22Rv1 (cell line): ENCODE measurements around the gene ANXA3.
"Not testable (repeated sequence)": the region's sequence is repeated elsewhere in the genome, so short reads cannot be mapped to it uniquely, and the experiment has no call there.

Experiments used
- H3K27ac ChIP-seq: fragments of 450-650 bp; 2 replicates; pipeline ENCODE4 v1.5.1; 2017
- CTCF ChIP-seq: fragments of 450-650 bp; IDR thresholded peaks from 2 replicates; pipeline ENCODE4 v1.5.1; 2017; ENCODE audit warnings: mild to moderate bottlenecking
- ZFX ChIP-seq: fragments of 450-650 bp; IDR thresholded peaks from 2 replicates; pipeline ENCODE4 v1.6.1; 2017; ENCODE audit warnings: antibody characterized with exemption, borderline replicate concordance

ANXA3 gene

GRCh38 chr4:78581618-78582017 is 30.0 kb downstream of the ANXA3 start:
- TF ChIP-seq CTCF (no peak), ZFX (no peak)

GRCh38 chr4:78584863-78585547 is 33.4 kb downstream of the ANXA3 start:
- no peak for TF ChIP-seq CTCF
- no peak for TF ChIP-seq ZFX
- H3K27ac ChIP-seq: no peak overlapping the region

More at GRCh38 chr4:78581618-78582017, 30.0 kb downstream of the ANXA3 start:
- no peak overlapping the region for H3K27ac ChIP-seq

GRCh38 chr4:78585633-78586032 is 34.1 kb downstream of the ANXA3 start:
- TF ChIP-seq CTCF (no peak), ZFX (no peak)
- no peak overlapping the region for H3K27ac ChIP-seq

- H3K27ac ChIP-seq: no peak overlapping the region
- no peak for TF ChIP-seq CTCF
- TF ChIP-seq ZFX: no peak
Measured at GRCh38 chr4:78588894-78589545, 37.5 kb downstream of the ANXA3 start.

- no peak for TF ChIP-seq CTCF
- no peak for TF ChIP-seq ZFX
- no peak overlapping the region for H3K27ac ChIP-seq
Measured at GRCh38 chr4:78591404-78591803, 39.8 kb downstream of the ANXA3 start.

- TF ChIP-seq ZFX (no peak), CTCF (peak; percentile 70)
Measured at GRCh38 chr4:78592088-78592783, 40.7 kb downstream of the ANXA3 start.

GRCh38 chr4:78596111-78596742 is 44.7 kb downstream of the ANXA3 start:
- no peak overlapping the region for H3K27ac ChIP-seq
- TF ChIP-seq CTCF (no peak), ZFX (no peak)

More at GRCh38 chr4:78592088-78592783, 40.7 kb downstream of the ANXA3 start:
- H3K27ac ChIP-seq: no peak overlapping the region

- not testable (repeated sequence) for H3K27ac ChIP-seq
Measured at GRCh38 chr4:78598431-78598830, 46.9 kb downstream of the ANXA3 start.
